Measurements from ENCODE around the gene ATOX1. TPM values are rescaled to one million over a fixed set of nuclear protein-coding genes. Genes with fewer than 3 reads are reported as not detected.
A peak's percentile ranks its signal among the peaks of the same experiment; 100 is the strongest.
"Not testable (repeated sequence)": the region's sequence is repeated elsewhere in the genome, so short reads cannot be mapped to it uniquely, and the experiment has no call there.

Gene ATOX1
- 100 to 1,000 TPM; 112 to 145 (median 113) TPM for polyA plus RNA-seq

- Mint-ChIP-seq H3K27me3 (ENCODE audit: low read depth in 3 of 3) (peaks cover 0 to 11% (median 5%) of the 10 kb centered on the region in 3 donors), H3K4me1 (peaks cover 45 to 51% of the 10 kb centered on the region in 2 donors), H3K4me3 (peak within 1 kb of the TSS; percentile 84 to 96 (median 91)), H3K27ac (peak within 1 kb of the TSS; percentile 93 to 97 (median 94)), H3K36me3 (no peaks in the 10 kb centered on the region), H3K9me3 (no peaks in the 10 kb centered on the region)
- peak; percentile 91 to 93 (median 93) for DNase-seq
Measured at GRCh38 chr5:151758430-151759241, at the start of gene ATOX1. TSS of gene ATOX1 (minus strand) at chr5:151758631. CDS start at chr5:151758551, 80 bp downstream.

GRCh38 chr5:151805414-151806223 lies 47.2 kb upstream of the ATOX1 start:
- no peaks in the 10 kb centered on the region for H3K9me3 Mint-ChIP-seq
- peaks cover 4 to 18% of the 10 kb centered on the region in 2 donors for H3K4me1 Mint-ChIP-seq
- peak overlapping the region in 2 of 6 donors; percentile 5 to 40 for H3K27ac Mint-ChIP-seq
- H3K27me3 Mint-ChIP-seq (ENCODE audit: low read depth in 3 of 3), result no peaks in the 10 kb centered on the region
- H3K4me3 Mint-ChIP-seq, result no peak overlapping the region
- no peak for DNase-seq
- H3K36me3 Mint-ChIP-seq, result peaks cover 11 to 35% (median 33%) of the 10 kb centered on the region in 3 donors

- H3K4me3 Mint-ChIP-seq, result no peak overlapping the region
- H3K9me3 Mint-ChIP-seq, result no peaks in the 10 kb centered on the region
- H3K36me3 Mint-ChIP-seq, result peaks cover 18 to 47% (median 45%) of the 10 kb centered on the region in 3 donors
- H3K27me3 Mint-ChIP-seq (ENCODE audit: low read depth in 3 of 3), result no peaks in the 10 kb centered on the region
- DNase-seq, result no peak
- H3K4me1 Mint-ChIP-seq, result peaks cover 11 to 32% of the 10 kb centered on the region in 2 donors
- H3K27ac Mint-ChIP-seq, result no peak overlapping the region
Measured at GRCh38 chr5:151800532-151800931, 42.1 kb upstream of the ATOX1 start.

GRCh38 chr5:151799407-151799806 lies 41.0 kb upstream of the ATOX1 start:
- Mint-ChIP-seq H3K4me1 (peaks cover 10 to 29% of the 10 kb centered on the region in 2 donors), H3K36me3 (peaks cover 18 to 46% (median 40%) of the 10 kb centered on the region in 3 donors), H3K9me3 (no peaks in the 10 kb centered on the region), H3K4me3 (no peak overlapping the region), H3K27me3 (ENCODE audit: low read depth in 3 of 3) (peaks cover 0 to 2% (median 0%) of the 10 kb centered on the region in 3 donors), H3K27ac (peak overlapping the region in 4 of 6 donors; percentile 2 to 89 (median 65))
- DNase-seq, result no peak

DNA sequence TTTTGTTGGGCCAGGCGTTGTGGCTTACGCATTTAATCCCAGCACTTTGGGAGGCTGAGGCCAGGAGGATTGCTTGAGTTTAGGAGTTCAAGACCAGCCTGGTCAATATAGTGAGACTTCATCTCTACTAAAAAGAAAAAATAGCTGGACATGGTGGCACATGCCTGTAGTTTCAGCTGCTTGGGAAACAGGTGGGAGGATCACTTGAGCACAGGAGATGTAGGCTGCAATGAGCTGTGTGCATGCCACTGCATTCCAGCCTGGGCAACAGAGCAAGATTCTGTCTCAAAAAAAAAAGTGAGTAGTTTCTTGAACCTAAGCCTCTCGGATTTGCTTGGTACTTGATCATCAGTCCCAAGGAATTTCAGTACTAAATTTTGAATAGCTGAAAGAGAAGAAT lies 40.2 kb upstream of the ATOX1 start:
- DNase-seq, result no peak
- Mint-ChIP-seq H3K36me3 (peaks cover 22 to 49% (median 40%) of the 10 kb centered on the region in 3 donors), H3K4me1 (peaks cover 10 to 29% of the 10 kb centered on the region in 2 donors), H3K27me3 (ENCODE audit: low read depth in 3 of 3) (peaks cover 0 to 2% (median 2%) of the 10 kb centered on the region in 3 donors), H3K4me3 (no peak overlapping the region), H3K27ac (peak overlapping the region in 2 of 6 donors; percentile 58 to 73), H3K9me3 (no peaks in the 10 kb centered on the region)

- Mint-ChIP-seq H3K36me3 (peaks cover 27 to 51% (median 38%) of the 10 kb centered on the region in 3 donors), H3K4me3 (no peak overlapping the region)
- no peak for DNase-seq
Measured at GRCh38 chr5:151795426-151795825, 37.0 kb upstream of the ATOX1 start.

DNA sequence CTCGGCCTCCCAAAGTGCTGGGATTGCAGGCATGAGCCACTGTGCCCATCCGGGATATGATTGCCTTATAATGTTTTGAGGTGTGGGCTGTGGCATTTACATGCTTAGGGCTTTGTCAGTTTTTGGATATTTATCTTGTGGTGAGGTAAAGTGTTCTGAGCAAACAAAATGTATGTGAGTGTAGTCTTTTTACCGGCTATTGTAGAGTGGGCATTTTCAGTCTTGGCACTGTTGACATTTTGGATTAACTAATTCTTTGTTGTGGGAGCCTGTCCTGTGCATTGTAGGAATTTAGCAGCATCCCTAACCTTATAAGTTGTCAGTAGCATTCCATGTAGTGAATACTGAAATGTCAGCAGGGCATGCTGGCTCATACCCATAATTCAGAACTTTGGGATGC lies 34.9 kb upstream of the ATOX1 start:
- H3K27ac Mint-ChIP-seq, result peak overlapping the region in 1 of 6 donors; percentile 12
- peaks cover 22 to 54% (median 34%) of the 10 kb centered on the region in 3 donors for H3K36me3 Mint-ChIP-seq
- DNase-seq, result no peak
- H3K4me1 Mint-ChIP-seq, result peaks cover 11 to 40% of the 10 kb centered on the region in 2 donors
- H3K4me3 Mint-ChIP-seq, result no peak overlapping the region
- H3K9me3 Mint-ChIP-seq, result no peaks in the 10 kb centered on the region
- H3K27me3 Mint-ChIP-seq (ENCODE audit: low read depth in 3 of 3), result peaks cover 0 to 2% (median 2%) of the 10 kb centered on the region in 3 donors

More at GRCh38 chr5:151795426-151795825, 37.0 kb upstream of the ATOX1 start:
- H3K27me3 Mint-ChIP-seq (ENCODE audit: low read depth in 3 of 3), result peaks cover 0 to 2% (median 2%) of the 10 kb centered on the region in 3 donors
- peaks cover 15 to 30% of the 10 kb centered on the region in 2 donors for H3K4me1 Mint-ChIP-seq
- H3K27ac Mint-ChIP-seq, result peak overlapping the region in 2 of 6 donors; percentile 3 to 8
- H3K9me3 Mint-ChIP-seq, result no peaks in the 10 kb centered on the region

GRCh38 chr5:151787817-151788216 lies 29.4 kb upstream of the ATOX1 start:
- no peaks in the 10 kb centered on the region for H3K9me3 Mint-ChIP-seq
- H3K27me3 Mint-ChIP-seq (ENCODE audit: low read depth in 3 of 3), result no peaks in the 10 kb centered on the region
- H3K36me3 Mint-ChIP-seq, result peaks cover 12 to 34% (median 20%) of the 10 kb centered on the region in 3 donors
- no peak for DNase-seq
- H3K4me3 Mint-ChIP-seq, result no peak overlapping the region
- peak overlapping the region in 2 of 6 donors; percentile 23 to 40 for H3K27ac Mint-ChIP-seq
- H3K4me1 Mint-ChIP-seq, result peaks cover 35 to 49% of the 10 kb centered on the region in 2 donors

GRCh38 chr5:151786468-151786867 lies 28.0 kb upstream of the ATOX1 start:
- no peak for DNase-seq
- Mint-ChIP-seq H3K27me3 (ENCODE audit: low read depth in 3 of 3) (no peaks in the 10 kb centered on the region), H3K4me1 (peaks cover 42 to 62% of the 10 kb centered on the region in 2 donors), H3K27ac (peak overlapping the region in 4 of 6 donors; percentile 13 to 70 (median 42)), H3K36me3 (peaks cover 6 to 26% (median 14%) of the 10 kb centered on the region in 3 donors), H3K4me3 (no peak overlapping the region), H3K9me3 (no peaks in the 10 kb centered on the region)

DNA sequence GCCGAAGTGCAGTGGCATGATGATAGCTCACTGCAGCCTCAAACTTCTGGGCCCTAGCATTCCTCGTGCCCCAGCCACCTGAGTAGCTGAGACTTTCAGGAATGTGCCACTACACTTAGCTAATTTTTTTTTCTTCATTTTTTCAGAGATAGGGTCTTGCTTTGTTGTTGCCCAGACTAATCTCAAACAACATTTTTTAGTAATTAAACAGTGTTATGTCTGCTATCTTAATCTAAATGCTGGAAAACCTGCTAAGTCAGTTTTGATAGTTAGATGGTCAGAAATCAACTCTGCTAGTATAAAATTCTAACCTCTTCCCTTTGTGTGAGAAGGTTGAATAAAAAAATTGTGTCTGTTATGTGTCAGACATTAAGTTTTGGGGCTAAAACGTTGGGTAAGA lies 25.7 kb upstream of the ATOX1 start:
- H3K36me3 Mint-ChIP-seq, result peaks cover 0 to 10% (median 0%) of the 10 kb centered on the region in 3 donors
- no peaks in the 10 kb centered on the region for H3K27me3 Mint-ChIP-seq (ENCODE audit: low read depth in 3 of 3)
- peak overlapping the region in 1 of 5 donors; percentile 25 for H3K4me3 Mint-ChIP-seq
- H3K27ac Mint-ChIP-seq, result peak overlapping the region in 5 of 6 donors; percentile 19 to 72 (median 32)
- no peaks in the 10 kb centered on the region for H3K9me3 Mint-ChIP-seq
- H3K4me1 Mint-ChIP-seq, result peaks cover 59 to 73% of the 10 kb centered on the region in 2 donors
- no peak for DNase-seq

GRCh38 chr5:151783664-151784063 lies 25.2 kb upstream of the ATOX1 start:
- H3K4me3 Mint-ChIP-seq; H3K27ac Mint-ChIP-seq; H3K27me3 Mint-ChIP-seq (ENCODE audit: low read depth in 3 of 3); H3K9me3 Mint-ChIP-seq; DNase-seq: not testable (repeated sequence)
- Mint-ChIP-seq H3K4me1 (peaks cover 62 to 77% of the 10 kb centered on the region in 2 donors), H3K36me3 (peaks cover 0 to 10% (median 0%) of the 10 kb centered on the region in 3 donors)

GRCh38 chr5:151781201-151781600 lies 22.8 kb upstream of the ATOX1 start:
- Mint-ChIP-seq H3K27me3 (ENCODE audit: low read depth in 3 of 3) (no peaks in the 10 kb centered on the region), H3K4me1 (peaks cover 73 to 92% of the 10 kb centered on the region in 2 donors), H3K36me3 (peaks cover 0 to 12% (median 4%) of the 10 kb centered on the region in 3 donors), H3K9me3 (no peaks in the 10 kb centered on the region), H3K27ac (peak overlapping the region in 3 of 6 donors; percentile 2 to 72 (median 55)), H3K4me3 (peak overlapping the region in 1 of 5 donors; percentile 53)
- no peak for DNase-seq

DNA sequence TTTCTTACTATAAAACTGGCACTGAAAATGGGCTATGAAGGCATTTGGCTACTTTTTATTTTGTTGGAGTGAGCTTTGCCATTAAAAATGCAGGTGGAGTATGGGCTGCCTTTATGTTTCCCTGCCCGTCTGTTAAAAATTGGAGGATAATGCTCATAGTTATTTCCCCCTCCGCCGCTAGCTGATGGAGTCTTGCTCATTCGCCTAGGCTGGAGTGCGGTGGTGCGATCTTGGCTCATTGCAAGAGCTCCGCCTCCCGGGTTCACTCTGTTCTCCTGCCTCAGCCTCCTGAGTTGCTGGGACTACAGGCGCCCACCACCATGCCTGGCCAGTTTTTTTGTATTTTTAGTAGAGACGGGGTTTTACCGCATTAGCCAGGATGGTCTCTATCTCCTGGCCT lies 21.9 kb upstream of the ATOX1 start:
- Mint-ChIP-seq H3K9me3 (no peaks in the 10 kb centered on the region), H3K4me3 (peak overlapping the region in 2 of 5 donors; percentile 24 to 25), H3K27ac (peak overlapping the region in 4 of 6 donors; percentile 26 to 31 (median 30)), H3K4me1 (peaks cover 73 to 92% of the 10 kb centered on the region in 2 donors), H3K27me3 (ENCODE audit: low read depth in 3 of 3) (no peaks in the 10 kb centered on the region), H3K36me3 (peaks cover 0 to 12% (median 4%) of the 10 kb centered on the region in 3 donors)
- DNase-seq, result no peak

All from immature natural killer cell (primary cell).